Neural cell (in vitro differentiated cells): ENCODE measurements around the gene DNAH17. TPM values are rescaled to one million over a fixed set of nuclear protein-coding genes. Genes with fewer than 3 reads are reported as not detected.

ENCODE experiments used
- H2AFZ ChIP-seq: fragments of 200-600, 300-800 bp; sonication (generic), shearing (Covaris generic); 2 replicates; pipeline ENCODE4 v1.6.0; 2014; ENCODE audit warnings: low read depth, mild to moderate bottlenecking, antibody characterized with exemption, low read length, moderate library complexity
- H3F3A ChIP-seq: fragments of 200-600 bp; shearing (Covaris generic); 2 replicates; pipeline ENCODE4 v1.6.1; 2016; ENCODE audit warnings: mild to moderate bottlenecking, moderate library complexity, mixed read lengths, antibody characterized with exemption, low read length; ENCODE audit not compliant: insufficient read depth, poor library complexity, severe bottlenecking
- H3K27ac ChIP-seq: fragments of 200-600, 300-800 bp; sonication (generic), shearing (Covaris generic); 2 replicates; pipeline ENCODE4 v1.5.1; 2014; ENCODE audit warnings: mild to moderate bottlenecking, low read length, moderate library complexity
- H3K27me3 ChIP-seq: fragments of 300-800, 200-600 bp; sonication (generic), shearing (Covaris generic); 2 replicates; pipeline ENCODE4 v1.6.0; 2014; ENCODE audit warnings: mild to moderate bottlenecking, low read depth, low read length, moderate library complexity; ENCODE audit not compliant: insufficient read depth
- H3K36me3 ChIP-seq: fragments of 300-800, 200-600 bp; sonication (generic), shearing (Covaris generic); 2 replicates; pipeline ENCODE4 v1.5.1; 2014; ENCODE audit warnings: mild to moderate bottlenecking, antibody characterized with exemption, low read length, moderate library complexity; ENCODE audit not compliant: insufficient read depth
- H3K4me2 ChIP-seq: fragments of 300-800, 200-600 bp; sonication (generic), shearing (Covaris generic); 2 replicates; pipeline ENCODE4 v1.6.0; 2014; ENCODE audit warnings: mild to moderate bottlenecking, low read length
- H3K4me3 ChIP-seq: fragments of 300-800, 200-600 bp; sonication (generic), shearing (Covaris generic); 2 replicates; pipeline ENCODE4 v1.5.1; 2014; ENCODE audit warnings: mild to moderate bottlenecking, low read length, moderate library complexity
- H3K79me2 ChIP-seq: fragments of 200-600 bp; shearing (Covaris generic); replicated peaks from 2 replicates; pipeline ENCODE4 v1.6.0; 2014; ENCODE audit warnings: mild to moderate bottlenecking, low read length, moderate library complexity; ENCODE audit not compliant: insufficient read depth
- H3K9ac ChIP-seq: fragments of 300-800, 200-600 bp; sonication (generic), shearing (Covaris generic); 2 replicates; pipeline ENCODE4 v1.6.1; 2016; ENCODE audit warnings: mild to moderate bottlenecking, low read length, mixed read lengths
- H3K9me2 ChIP-seq: fragments of 200-600 bp; shearing (Covaris generic); 2 replicates; pipeline ENCODE4 v1.6.1; 2016; ENCODE audit warnings: mild to moderate bottlenecking, low read length, mixed read lengths; ENCODE audit not compliant: insufficient read depth
- H3K9me3 ChIP-seq: fragments of 200-600, 300-800 bp; sonication (generic), shearing (Covaris generic); 2 replicates; pipeline ENCODE4 v1.6.1; 2016; ENCODE audit warnings: mild to moderate bottlenecking, mixed run types, low read length, moderate library complexity, mixed read lengths
- H4K20me1 ChIP-seq: fragments of 200-600 bp; shearing (Covaris generic); 2 replicates; pipeline ENCODE4 v1.6.1; 2016; ENCODE audit warnings: mild to moderate bottlenecking, mixed run types; ENCODE audit not compliant: insufficient read depth
- CTCF ChIP-seq: fragments of 450-650 bp; IDR thresholded peaks from 2 replicates; pipeline ENCODE4 v1.5.1; 2014; ENCODE audit warnings: antibody characterized with exemption, mild to moderate bottlenecking, moderate library complexity; ENCODE audit not compliant: poor library complexity, severe bottlenecking
- EP300 ChIP-seq: fragments of 450-650 bp; conservative IDR thresholded peaks from 2 replicates; pipeline ENCODE4 v1.6.1; 2014; ENCODE audit warnings: antibody characterized with exemption, mild to moderate bottlenecking, moderate library complexity; ENCODE audit not compliant: poor library complexity, severe bottlenecking
- EZH2 ChIP-seq: fragments of 200-600, 300-800 bp; shearing (Covaris generic), sonication (generic); IDR thresholded peaks from 2 replicates; pipeline ENCODE4 v1.6.1; 2014; ENCODE audit warnings: antibody characterized with exemption, low read length, borderline replicate concordance, mild to moderate bottlenecking; ENCODE audit not compliant: insufficient read depth, poor library complexity, severe bottlenecking
- MXI1 ChIP-seq: fragments of 450-650 bp; conservative IDR thresholded peaks from 2 replicates; pipeline ENCODE4 v1.6.1; 2014; ENCODE audit warnings: antibody characterized with exemption, mild to moderate bottlenecking; ENCODE audit not compliant: poor library complexity, severe bottlenecking
- POLR2AphosphoS5 ChIP-seq: IDR thresholded peaks from 2 replicates; pipeline ENCODE4 v1.6.1; 2012
- RAD21 ChIP-seq: fragments of 450-650 bp; conservative IDR thresholded peaks from 2 replicates; pipeline ENCODE4 v1.6.1; 2014; ENCODE audit warnings: antibody characterized with exemption, mild to moderate bottlenecking, moderate library complexity
- REST ChIP-seq: IDR thresholded peaks from 2 replicates; pipeline ENCODE4 v1.6.1; 2012; ENCODE audit warnings: borderline replicate concordance
- SMC3 ChIP-seq: fragments of 450-650 bp; conservative IDR thresholded peaks from 2 replicates; pipeline ENCODE4 v1.6.1; 2014; ENCODE audit warnings: antibody characterized with exemption, mild to moderate bottlenecking, moderate library complexity; ENCODE audit not compliant: poor library complexity
- TAF1 ChIP-seq: IDR thresholded peaks from 2 replicates; pipeline ENCODE4 v1.6.1; 2012; ENCODE audit warnings: low read depth
- polyA plus RNA-seq: library from polyadenylated mRNA; depleted of rRNA; stranded (reverse); fragments of >200 nt; gene quantifications from 2 replicates; pipeline ENCODE4 v1.2.3, GENCODE V29; 2014

DNAH17 gene
- polyA plus RNA-seq, 1 donor from 2014 or later = not detected

- Histone ChIP-seq H3K27ac (no peak overlapping the region), H3K4me2 (no peak overlapping the region), H3K36me3 (no peaks in the 10 kb centered on the region), H3K79me2 (no peaks in the 10 kb centered on the region), H3K27me3 (no peaks in the 10 kb centered on the region), H3K9me3 (no peaks in the 10 kb centered on the region), H3K9ac (no peak overlapping the region), H3K4me3 (no peak overlapping the region), H3F3A (no peaks in the 10 kb centered on the region), H3K9me2 (no peaks in the 10 kb centered on the region), H2AFZ (no peak overlapping the region), H4K20me1 (no peaks in the 10 kb centered on the region)
- no peak for TF ChIP-seq SMC3
- TF ChIP-seq TAF1 = no peak
- TF ChIP-seq CTCF = no peak
- TF ChIP-seq EP300 = no peak
Measured at GRCh38 chr17:78442648-78443218, 134.5 kb downstream of the DNAH17 start.

- Histone ChIP-seq H3K27me3 (no peaks in the 10 kb centered on the region), H3K27ac (no peak overlapping the region), H3F3A (no peaks in the 10 kb centered on the region), H3K4me3 (no peak overlapping the region), H3K9me2 (no peaks in the 10 kb centered on the region), H3K9ac (no peak overlapping the region), H2AFZ (no peak overlapping the region), H3K4me2 (no peak overlapping the region), H3K79me2 (no peaks in the 10 kb centered on the region), H3K9me3 (no peaks in the 10 kb centered on the region), H3K36me3 (no peaks in the 10 kb centered on the region), H4K20me1 (no peaks in the 10 kb centered on the region)
- TF ChIP-seq EZH2 = no peak
- TF ChIP-seq MXI1 = no peak
- TF ChIP-seq POLR2AphosphoS5 = no peak
- TF ChIP-seq EP300 = no peak
- TF ChIP-seq CTCF = no peak
- no peak for TF ChIP-seq TAF1
- TF ChIP-seq RAD21 = no peak
- no peak for TF ChIP-seq SMC3
- TF ChIP-seq REST = no peak
Measured at GRCh38 chr17:78441271-78441971, 135.8 kb downstream of the DNAH17 start.
